Heart right ventricle (tissue), 16 donors: Measurements from ENCODE around the gene NEBL. TPM values are rescaled to one million over a fixed set of nuclear protein-coding genes. Genes with fewer than 3 reads are reported as not detected.

Experiments used
- ATAC-seq, 8 donors: fragments of 200-7000 bp; cut with Tn5 transposase; one replicate each; pipeline ENCODE4 v1.9.1; 2020; ENCODE audit warnings: mild to moderate bottlenecking in 8 of 8, moderate library complexity in 8 of 8, moderate number of reproducible peaks in 1 of 8
- DNase-seq, 2 donors: peaks; one replicate each; pipeline ENCODE4 v3.0.0-alpha.2; 2020
- H3K27ac ChIP-seq, 10 donors: fragments of 200-600 bp; sonication (generic) in 2 of 10; one replicate each; pipeline versions ENCODE4 v1.5.0 to v1.8.0; 2020 to 2022; ENCODE audit warnings: mild to moderate bottlenecking in 3 of 10
- H3K27me3 ChIP-seq, 7 donors: fragments of 200-600 bp; one replicate each; pipeline ENCODE4 v1.8.0; 2021 to 2022; ENCODE audit warnings: mild to moderate bottlenecking in 2 of 7
- H3K36me3 ChIP-seq, 9 donors: fragments of 200-600 bp; sonication (generic) in 1 of 9; one replicate each; pipeline versions ENCODE4 v1.5.0 to v1.8.0; 2020 to 2022; ENCODE audit warnings: mild to moderate bottlenecking in 2 of 9
- H3K4me1 ChIP-seq, 9 donors: fragments of 200-600 bp; sonication (generic) in 1 of 9; one replicate each; pipeline versions ENCODE4 v1.5.0 to v1.8.0; 2020 to 2022; ENCODE audit warnings: mild to moderate bottlenecking in 4 of 9
- H3K4me3 ChIP-seq, 10 donors: fragments of 200-600 bp; sonication (generic) in 2 of 10; one replicate each; pipeline versions ENCODE4 v1.5.0 to v1.8.0; 2020 to 2022; ENCODE audit warnings: mild to moderate bottlenecking in 7 of 10, moderate library complexity in 2 of 10
- H3K9me3 ChIP-seq, 11 donors: fragments of 200-600 bp in 10 of 11; sonication (generic) in 2 of 11; one replicate each; pipeline versions ENCODE4 v1.5.0 to v1.8.0; 2013 to 2022; ENCODE audit warnings: mild to moderate bottlenecking in 2 of 11, control low read depth in 1 of 11, moderate library complexity in 1 of 11
- WGBS, 2 donors: extraction: QIAGEN DNeasy Blood & Tissue Kit; methylation state at CpG; one replicate each; pipeline ENCODE4 v1.1.7; 2013; ENCODE audit warnings: inconsistent platforms in 1 of 2; 5-methylcytosine and 5-hydroxymethylcytosine counted together
- intact Hi-C, 10 donors: fragments of 100-400 bp; cut with DNase I; formaldehyde crosslinking; loops; one replicate each; pipeline versions ENCODE4 v1.11.1 to v1.14.2; 2022
- polyA plus RNA-seq, 2 donors: library from polyadenylated mRNA; stranded (reverse); fragments of 200-250 nt; gene quantifications; one replicate each; pipeline ENCODE4 v1.2.3, GENCODE V29; 2013
- total RNA-seq, 10 donors: library from RNA; stranded (reverse); fragmentation: NEBNext Ultra II Directional in 3 of 10; extraction: Animal tissue kit (Norgen Biotek cat#: 25700) in 3 of 10; gene quantifications; one replicate each; pipeline versions ENCODE4 v1.2.1 to v1.2.4, GENCODE V29; 2021 to 2023
- TF ChIP-seq, protein P1 (sequence below), 9 donors: fragments of 200-600 bp; sonication (generic) in 2 of 9; IDR thresholded peaks; one replicate each; pipeline versions ENCODE4 v1.5.0 to v1.8.0; 2021 to 2022; ENCODE audit warnings: antibody characterized with exemption in 9 of 9, mild to moderate bottlenecking in 5 of 9, moderate library complexity in 1 of 9
- donor health status: Arrhythmogenic right ventricular cardiomyopathy.
- donor health status: ischemic (EF 13 %, LVEDD 7.1; RV severe dilation, severe dysfunction).
- donor health status: healthy with polysubstance abuse.
- donor health status: DM: no; HTN: yes; CAD: no.
- donor health status: DM: no; HTN: no; CAD: no.
- donor health status: ischemic (EF 25% LVEDD 6.9; RV normal size, moderate dysfunction).
- donor health status: ischemic (EF 25% LVEDD 5.7; RV mildly dilated, moderate dysfunction).
- donor health status: healthy.
- donor health status: DM: yes; HTN: yes; CAD: no.
- donor health status: Ischemic cardiomyopathy.
- donor health status: ischemic (EF 35%, LVEDD 5.7; RV mildly dilated, moderate dysfunction).
- donor health status: nonischemic (EF 11% LVEDD 7.7; RV severe dilation, severe dysfunction).
- donor health status: DM: yes; HTN: yes; CAD: no.
- donor health status: PGD.
- donor health status: ischemic (EF 29% LVEDD 5.4; RV normal size, mild dysfunction).
- donor health status: nonischemic (EF 23%, LVEDD 6.1; RV moderate dilation, normal function).

The NEBL gene
- total and polyA plus RNA-seq, 12 donors = 113 to 899 (median 722) TPM

DNA sequence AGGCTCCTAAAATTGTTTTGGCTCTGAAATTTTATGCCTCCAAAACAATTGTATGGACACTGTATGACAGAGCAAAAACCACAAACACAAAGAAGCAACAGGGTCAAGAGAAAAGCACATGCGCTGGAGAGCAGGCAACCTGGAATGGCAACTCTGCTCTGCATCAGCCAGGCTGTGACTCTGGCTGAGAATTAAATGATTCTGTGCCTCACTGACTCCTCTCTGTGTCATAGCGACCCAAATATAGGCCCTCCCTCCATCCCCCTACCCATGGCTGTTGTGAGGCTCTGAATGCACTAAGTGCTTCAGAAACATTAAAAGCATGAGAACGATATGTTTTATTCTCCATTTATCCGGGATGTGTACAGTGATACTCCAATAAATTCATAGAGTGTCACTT, 24.9 kb upstream of the NEBL start:
- Histone ChIP-seq H3K9me3 (no peaks in the 10 kb centered on the region), H3K4me3 (no peak overlapping the region), H3K36me3 (no peaks in the 10 kb centered on the region), H3K27ac (no peak overlapping the region), H3K4me1 (no peaks in the 10 kb centered on the region), H3K27me3 (no peaks in the 10 kb centered on the region)
- no peak for DNase-seq
- ATAC-seq = no peak
- intact Hi-C loops = no loop called here
- 83 to 85% methylated on average over 4 of the region's 4 CpGs for WGBS, 2 donors
- TF ChIP-seq, protein P1, sequence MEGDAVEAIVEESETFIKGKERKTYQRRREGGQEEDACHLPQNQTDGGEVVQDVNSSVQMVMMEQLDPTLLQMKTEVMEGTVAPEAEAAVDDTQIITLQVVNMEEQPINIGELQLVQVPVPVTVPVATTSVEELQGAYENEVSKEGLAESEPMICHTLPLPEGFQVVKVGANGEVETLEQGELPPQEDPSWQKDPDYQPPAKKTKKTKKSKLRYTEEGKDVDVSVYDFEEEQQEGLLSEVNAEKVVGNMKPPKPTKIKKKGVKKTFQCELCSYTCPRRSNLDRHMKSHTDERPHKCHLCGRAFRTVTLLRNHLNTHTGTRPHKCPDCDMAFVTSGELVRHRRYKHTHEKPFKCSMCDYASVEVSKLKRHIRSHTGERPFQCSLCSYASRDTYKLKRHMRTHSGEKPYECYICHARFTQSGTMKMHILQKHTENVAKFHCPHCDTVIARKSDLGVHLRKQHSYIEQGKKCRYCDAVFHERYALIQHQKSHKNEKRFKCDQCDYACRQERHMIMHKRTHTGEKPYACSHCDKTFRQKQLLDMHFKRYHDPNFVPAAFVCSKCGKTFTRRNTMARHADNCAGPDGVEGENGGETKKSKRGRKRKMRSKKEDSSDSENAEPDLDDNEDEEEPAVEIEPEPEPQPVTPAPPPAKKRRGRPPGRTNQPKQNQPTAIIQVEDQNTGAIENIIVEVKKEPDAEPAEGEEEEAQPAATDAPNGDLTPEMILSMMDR (IDR thresholded peaks at IDR 0.05) = no peak

DNA sequence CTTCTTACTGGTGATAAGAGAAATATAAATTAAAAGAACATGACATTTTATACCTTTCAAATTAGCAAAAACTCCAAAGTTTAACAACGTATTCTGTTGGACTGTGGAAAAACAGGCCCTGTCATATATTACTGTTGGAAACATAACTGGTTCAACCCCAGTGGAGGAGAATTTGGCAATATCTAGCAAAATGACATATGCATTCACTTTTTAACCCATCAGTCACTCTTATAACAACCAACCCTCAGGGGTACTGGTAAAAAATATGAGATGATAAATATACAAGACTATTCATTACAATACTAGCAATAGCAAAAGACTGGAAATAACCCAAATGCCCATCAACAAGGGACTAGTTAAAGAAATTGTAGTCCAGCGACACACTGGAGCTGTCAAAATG, 22.9 kb upstream of the NEBL start:
- Histone ChIP-seq H3K27me3 (no peaks in the 10 kb centered on the region), H3K36me3 (no peaks in the 10 kb centered on the region), H3K27ac (no peak overlapping the region), H3K9me3 (no peaks in the 10 kb centered on the region), H3K4me1 (no peaks in the 10 kb centered on the region), H3K4me3 (no peak overlapping the region)
- DNase-seq (no peak), ATAC-seq (no peak)
- WGBS, 2 donors = 86 to 87% methylated on average over 2 of the region's 2 CpGs
- TF ChIP-seq, protein P1 (IDR thresholded peaks at IDR 0.05) = no peak
- intact Hi-C loops = no loop called here

DNA sequence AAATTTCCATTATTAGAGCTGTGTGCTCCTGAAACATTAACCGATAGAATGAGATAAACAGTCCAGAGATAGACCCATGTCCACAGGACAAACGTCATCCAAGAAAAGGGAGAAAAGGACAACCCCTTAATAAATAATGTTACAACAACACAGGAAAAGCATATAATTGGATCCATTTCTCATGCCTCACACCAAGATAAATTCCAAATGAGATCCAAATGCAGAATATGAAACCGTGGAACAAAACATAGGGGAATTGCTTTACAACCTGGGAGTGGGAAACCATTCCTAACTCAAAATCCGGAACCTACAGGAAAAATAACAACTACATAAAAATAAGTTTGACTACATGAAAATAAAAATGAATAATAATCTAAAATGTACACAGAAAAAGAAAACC, 22.4 kb upstream of the NEBL start:
- Histone ChIP-seq H3K27ac (no peak overlapping the region), H3K4me1 (no peaks in the 10 kb centered on the region), H3K9me3 (no peaks in the 10 kb centered on the region), H3K4me3 (no peak overlapping the region), H3K36me3 (no peaks in the 10 kb centered on the region), H3K27me3 (no peaks in the 10 kb centered on the region)
- ATAC-seq (no peak), DNase-seq (no peak)
- WGBS, 2 donors = 85 to 91% methylated on average over 4 of the region's 4 CpGs
- TF ChIP-seq, protein P1 (IDR thresholded peaks at IDR 0.05) = no peak
- intact Hi-C loops = no loop called here

DNA sequence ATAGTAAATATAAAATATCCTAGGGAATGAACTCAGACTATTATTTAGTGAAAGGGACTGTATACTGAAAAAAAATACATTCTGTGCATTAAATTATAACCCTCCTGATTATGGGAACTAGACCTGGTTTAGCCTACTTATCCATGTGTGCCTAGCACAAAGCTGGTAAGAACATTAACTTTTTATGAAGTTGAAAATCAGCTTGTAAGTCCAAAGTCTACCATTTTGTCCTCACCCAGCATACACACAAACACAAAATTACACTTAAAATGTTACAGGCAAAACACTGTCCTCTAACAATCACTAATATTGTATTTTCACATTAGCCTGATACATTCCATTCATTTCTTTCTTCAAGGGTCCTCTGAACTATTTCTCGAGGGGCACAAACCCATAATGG, 19.9 kb upstream of the NEBL start:
- intact Hi-C loops = no loop called here
- Histone ChIP-seq H3K9me3 (no peaks in the 10 kb centered on the region), H3K4me3 (no peak overlapping the region), H3K4me1 (no peaks in the 10 kb centered on the region), H3K27ac (no peak overlapping the region), H3K36me3 (no peaks in the 10 kb centered on the region), H3K27me3 (no peaks in the 10 kb centered on the region)
- DNase-seq = no peak
- TF ChIP-seq, protein P1 (IDR thresholded peaks at IDR 0.05) = no peak
- ATAC-seq = no peak
- 68 to 81% methylated on average over 1 of the region's 1 CpG for WGBS, 2 donors

DNA sequence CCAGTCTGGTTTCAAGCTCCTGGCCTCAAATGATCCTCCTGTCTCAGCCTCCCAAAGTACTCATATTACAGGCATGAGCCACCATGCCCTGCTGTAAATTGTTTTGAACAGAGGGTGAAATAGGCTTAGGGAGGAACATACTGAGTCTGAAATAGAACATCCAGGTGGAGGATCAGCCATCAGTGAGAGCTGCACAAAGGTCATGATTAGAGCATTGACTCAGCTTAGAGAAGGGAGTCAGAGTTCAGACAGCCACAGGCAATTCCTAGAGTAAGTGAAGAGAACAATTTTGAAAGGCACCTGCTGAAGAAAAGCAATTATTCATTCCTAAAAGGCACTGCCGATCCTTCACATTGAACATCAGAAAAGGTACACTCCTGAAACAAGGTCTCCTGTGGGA, 15.9 kb upstream of the NEBL start:
- no peak for ATAC-seq
- no peak overlapping the region for H3K4me3 ChIP-seq
- no peaks in the 10 kb centered on the region for H3K27me3 ChIP-seq
- TF ChIP-seq, protein P1 (IDR thresholded peaks at IDR 0.05) = no peak
- H3K27ac ChIP-seq = no peak overlapping the region
- intact Hi-C loops = no loop called here
- H3K36me3 ChIP-seq = no peaks in the 10 kb centered on the region
- no peaks in the 10 kb centered on the region for H3K9me3 ChIP-seq
- 91 to 92% methylated on average over 1 of the region's 1 CpG for WGBS, 2 donors
- H3K4me1 ChIP-seq = no peaks in the 10 kb centered on the region
- no peak for DNase-seq
